ENCODE measurements around the gene TMEM151A. TPM values are rescaled to one million over a fixed set of nuclear protein-coding genes. Genes with fewer than 3 reads are reported as not detected.
"Not testable (repeated sequence)": the region's sequence is repeated elsewhere in the genome, so short reads cannot be mapped to it uniquely, and the experiment has no call there.

TMEM151A gene
- total RNA-seq, 1 donor from 2014 or later = not detected

DNA sequence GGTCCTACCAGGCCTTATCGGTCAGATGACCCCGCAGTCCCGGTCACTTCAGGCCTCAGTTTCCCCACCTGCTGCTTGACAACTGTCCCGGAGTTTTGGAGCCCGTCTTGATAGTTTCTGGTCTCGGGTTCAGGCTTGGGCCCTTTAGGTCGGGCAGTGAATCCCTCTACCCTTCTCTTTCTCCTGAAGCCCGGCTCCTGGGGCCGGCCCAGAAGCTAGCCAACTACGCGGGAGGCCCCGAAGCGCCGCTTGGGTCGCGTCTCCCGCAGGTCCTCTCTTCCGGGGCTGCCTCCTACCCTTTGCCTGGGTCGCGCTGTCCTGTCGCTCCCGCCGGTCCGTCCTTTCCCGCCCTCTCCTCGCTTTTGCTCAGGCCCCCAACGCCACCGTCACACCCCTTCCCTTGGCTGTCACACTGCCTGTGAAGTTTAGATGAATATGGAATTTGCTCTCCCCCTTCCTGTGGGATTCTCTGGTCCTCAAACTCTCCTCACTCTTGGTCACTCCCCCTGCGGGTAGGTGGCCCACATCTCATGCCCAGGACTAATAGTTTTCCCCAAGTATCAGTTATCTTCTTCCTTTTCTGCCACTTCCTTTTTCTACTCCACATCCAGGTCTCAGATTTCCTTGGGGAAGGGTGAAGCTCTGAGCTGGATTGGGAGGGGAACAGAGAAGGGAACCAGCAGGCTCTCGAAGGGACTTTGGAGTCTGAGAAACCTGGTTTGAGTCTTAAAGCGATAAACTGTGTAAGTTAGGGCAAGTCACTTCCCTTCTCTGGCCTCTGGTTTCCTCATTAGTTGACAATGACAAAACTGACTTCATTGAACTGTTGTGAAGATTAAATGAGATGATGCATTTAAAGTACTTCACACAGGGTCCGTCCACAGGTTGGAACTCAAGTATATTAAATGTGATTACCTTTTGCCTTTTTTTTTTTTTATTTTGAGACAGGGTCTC is 22.5 kb upstream of the TMEM151A start:
- DNase-seq (ENCODE audit: low spot score) = no peak
- peaks cover 24% of the 10 kb centered on the region for H3K4me1 Mint-ChIP-seq (ENCODE audit: low read depth)
- H3K27me3 Mint-ChIP-seq (ENCODE audit: low read depth) = no peaks in the 10 kb centered on the region

DNA sequence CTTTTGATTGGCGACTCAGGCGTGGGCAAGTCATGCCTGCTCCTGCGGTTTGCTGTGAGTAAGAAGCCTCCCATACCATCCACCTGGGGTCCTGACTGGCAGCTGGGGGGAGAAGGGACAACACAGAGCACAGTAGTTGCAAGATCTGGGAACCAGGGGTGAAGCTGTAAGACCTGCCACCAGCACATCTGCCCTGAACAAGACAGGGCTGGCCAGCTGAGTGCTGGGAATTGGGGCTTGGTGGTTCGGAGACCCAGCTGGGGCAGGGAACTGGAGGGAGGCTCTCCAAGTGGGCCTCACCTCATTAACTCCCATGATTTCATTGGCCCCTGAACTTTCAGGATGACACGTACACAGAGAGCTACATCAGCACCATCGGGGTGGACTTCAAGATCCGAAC is 19.9 kb upstream of the TMEM151A start:
- intact Hi-C loops (cut with micrococcal nuclease) = no loop called here
- no peak for DNase-seq (ENCODE audit: low spot score)
- Mint-ChIP-seq H3K36me3 (ENCODE audit: low read depth) (peaks cover 65% of the 10 kb centered on the region), H3K4me1 (ENCODE audit: low read depth) (peaks cover 24% of the 10 kb centered on the region), H3K27ac (no peak overlapping the region), H3K9me3 (no peaks in the 10 kb centered on the region), H3K4me3 (ENCODE audit: low read depth) (no peak overlapping the region), H3K27me3 (ENCODE audit: low read depth) (no peaks in the 10 kb centered on the region)

More for the DNA sequence above, 22.5 kb upstream of the TMEM151A start:
- Mint-ChIP-seq H3K4me3 (ENCODE audit: low read depth) (peak overlapping the region; percentile 91), H3K36me3 (ENCODE audit: low read depth) (peaks cover 52% of the 10 kb centered on the region), H3K27ac (peak overlapping the region; percentile 84), H3K9me3 (no peaks in the 10 kb centered on the region)
- intact Hi-C loops (cut with micrococcal nuclease) = loop anchor here (1.0 to 5.0 kb wide), 3 partner anchors 20 to 654 kb away; partner anchors contain the start of genes PCNX3, SF3B2 and YIF1A

DNA sequence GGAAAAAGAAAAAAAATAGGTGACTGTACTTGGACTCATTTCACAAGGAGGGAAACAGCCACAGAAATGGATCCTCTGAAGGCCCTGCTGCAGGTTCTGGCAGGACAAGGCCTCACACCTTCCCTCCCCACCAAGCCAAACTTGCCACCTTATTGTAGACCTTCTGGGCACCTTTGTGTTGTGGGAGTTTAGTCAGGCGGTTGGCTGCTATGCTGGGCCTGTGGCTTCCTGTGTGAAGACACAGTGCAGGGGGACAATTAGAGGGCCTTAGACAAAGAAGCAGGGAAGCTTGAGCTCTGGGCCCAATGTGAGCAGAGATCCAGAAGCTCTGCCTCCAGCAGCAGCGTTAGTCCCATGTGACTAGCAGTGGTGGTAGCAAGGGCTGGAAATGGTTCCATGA is 19.1 kb upstream of the TMEM151A start:
- Mint-ChIP-seq H3K27me3 (ENCODE audit: low read depth) (no peaks in the 10 kb centered on the region), H3K27ac (no peak overlapping the region), H3K4me1 (ENCODE audit: low read depth) (peaks cover 19% of the 10 kb centered on the region), H3K36me3 (ENCODE audit: low read depth) (peaks cover 62% of the 10 kb centered on the region), H3K4me3 (ENCODE audit: low read depth) (no peak overlapping the region), H3K9me3 (no peaks in the 10 kb centered on the region)
- intact Hi-C loops (cut with micrococcal nuclease) = no loop called here
- no peak for DNase-seq (ENCODE audit: low spot score)

DNA sequence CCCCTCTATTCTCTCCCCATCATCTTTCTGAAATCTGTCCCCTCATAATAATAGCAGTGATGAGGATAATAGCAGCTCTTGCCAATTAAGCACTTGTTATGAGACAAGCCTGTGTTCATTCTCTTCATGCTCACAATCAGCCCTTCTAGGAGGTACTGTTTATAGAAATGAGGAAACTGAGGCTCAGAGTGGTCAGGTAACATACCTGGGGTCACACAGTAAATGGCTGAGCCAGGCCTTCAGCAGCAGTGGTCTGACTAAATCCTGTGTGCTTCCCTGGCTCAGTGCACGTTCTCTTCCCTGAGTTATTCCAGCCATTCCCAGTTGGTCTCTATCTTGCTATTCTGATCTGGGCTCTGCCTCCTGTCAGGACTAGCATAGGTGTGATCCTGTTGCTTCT is 17.5 kb upstream of the TMEM151A start:
- peaks cover 6% of the 10 kb centered on the region for H3K27me3 Mint-ChIP-seq (ENCODE audit: low read depth)
- H3K4me3 Mint-ChIP-seq (ENCODE audit: low read depth) = no peak overlapping the region
- peaks cover 62% of the 10 kb centered on the region for H3K36me3 Mint-ChIP-seq (ENCODE audit: low read depth)
- H3K9me3 Mint-ChIP-seq = no peaks in the 10 kb centered on the region
- intact Hi-C loops (cut with micrococcal nuclease) = no loop called here
- peaks cover 19% of the 10 kb centered on the region for H3K4me1 Mint-ChIP-seq (ENCODE audit: low read depth)
- no peak for DNase-seq (ENCODE audit: low spot score)
- H3K27ac Mint-ChIP-seq = no peak overlapping the region

DNA sequence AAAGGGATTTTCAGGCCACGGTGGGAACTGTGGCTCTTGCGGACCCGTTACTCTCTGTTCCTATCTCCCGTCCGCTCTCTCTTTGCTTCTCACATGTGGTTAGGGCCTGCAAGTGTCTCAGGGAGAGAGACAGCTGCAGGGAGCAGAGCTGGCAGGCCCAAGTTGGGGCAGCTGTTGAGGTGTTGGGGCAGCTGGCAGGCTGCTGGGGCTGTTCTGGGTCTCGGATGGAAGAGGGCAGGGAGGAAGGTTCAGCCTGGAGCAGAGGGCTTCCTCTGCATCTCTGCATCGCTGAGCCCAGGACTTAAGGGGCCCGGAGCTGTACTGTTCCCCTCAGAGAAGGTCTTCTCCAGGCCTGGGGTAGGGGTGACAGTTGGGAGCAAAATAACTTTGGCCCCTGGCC is 16.3 kb upstream of the TMEM151A start:
- Mint-ChIP-seq H3K9me3 (no peaks in the 10 kb centered on the region), H3K36me3 (ENCODE audit: low read depth) (peaks cover 55% of the 10 kb centered on the region), H3K4me1 (ENCODE audit: low read depth) (peaks cover 13% of the 10 kb centered on the region), H3K4me3 (ENCODE audit: low read depth) (no peak overlapping the region), H3K27me3 (ENCODE audit: low read depth) (peaks cover 10% of the 10 kb centered on the region), H3K27ac (no peak overlapping the region)
- intact Hi-C loops (cut with micrococcal nuclease) = no loop called here
- no peak for DNase-seq (ENCODE audit: low spot score)

DNA sequence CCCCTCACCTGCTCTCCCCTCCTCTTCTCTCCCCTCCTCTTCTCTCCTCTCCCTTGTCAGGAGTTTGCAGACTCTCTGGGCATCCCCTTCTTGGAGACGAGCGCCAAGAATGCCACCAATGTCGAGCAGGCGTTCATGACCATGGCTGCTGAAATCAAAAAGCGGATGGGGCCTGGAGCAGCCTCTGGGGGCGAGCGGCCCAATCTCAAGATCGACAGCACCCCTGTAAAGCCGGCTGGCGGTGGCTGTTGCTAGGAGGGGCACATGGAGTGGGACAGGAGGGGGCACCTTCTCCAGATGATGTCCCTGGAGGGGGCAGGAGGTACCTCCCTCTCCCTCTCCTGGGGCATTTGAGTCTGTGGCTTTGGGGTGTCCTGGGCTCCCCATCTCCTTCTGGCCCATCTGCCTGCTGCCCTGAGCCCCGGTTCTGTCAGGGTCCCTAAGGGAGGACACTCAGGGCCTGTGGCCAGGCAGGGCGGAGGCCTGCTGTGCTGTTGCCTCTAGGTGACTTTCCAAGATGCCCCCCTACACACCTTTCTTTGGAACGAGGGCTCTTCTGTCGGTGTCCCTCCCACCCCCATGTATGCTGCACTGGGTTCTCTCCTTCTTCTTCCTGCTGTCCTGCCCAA is 15.6 kb upstream of the TMEM151A start:
- Mint-ChIP-seq H3K27ac (no peak overlapping the region), H3K36me3 (ENCODE audit: low read depth) (peaks cover 50% of the 10 kb centered on the region), H3K4me3 (ENCODE audit: low read depth) (no peak overlapping the region), H3K9me3 (no peaks in the 10 kb centered on the region), H3K4me1 (ENCODE audit: low read depth) (peaks cover 11% of the 10 kb centered on the region), H3K27me3 (ENCODE audit: low read depth) (peaks cover 14% of the 10 kb centered on the region)
- intact Hi-C loops (cut with micrococcal nuclease) = no loop called here
- DNase-seq (ENCODE audit: low spot score) = no peak

DNA sequence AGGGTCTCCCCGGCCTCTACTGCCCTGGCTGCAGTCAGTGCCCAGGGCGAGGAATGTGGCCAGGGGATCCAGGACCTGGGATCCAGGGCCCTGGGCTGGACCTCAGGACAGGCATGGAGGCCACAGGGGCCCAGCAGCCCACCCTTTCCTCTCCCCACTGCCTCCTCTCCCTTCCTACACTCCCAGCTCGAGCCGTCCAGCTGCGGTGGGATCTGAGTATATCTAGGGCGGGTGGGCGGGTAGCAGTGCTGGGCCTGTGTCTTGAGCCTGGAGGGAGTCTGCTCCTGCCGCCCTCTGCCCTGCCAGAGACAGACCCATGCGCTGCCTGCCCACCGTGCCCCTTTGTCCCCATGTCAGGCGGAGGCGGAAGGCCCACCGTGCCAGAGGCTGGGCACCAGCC is 15.1 kb upstream of the TMEM151A start:
- H3K9me3 Mint-ChIP-seq; H3K27ac Mint-ChIP-seq; DNase-seq (ENCODE audit: low spot score); intact Hi-C loops (cut with micrococcal nuclease); H3K4me3 Mint-ChIP-seq (ENCODE audit: low read depth): not testable (repeated sequence)
- H3K4me1 Mint-ChIP-seq (ENCODE audit: low read depth) = peaks cover 11% of the 10 kb centered on the region
- peaks cover 14% of the 10 kb centered on the region for H3K27me3 Mint-ChIP-seq (ENCODE audit: low read depth)
- peaks cover 49% of the 10 kb centered on the region for H3K36me3 Mint-ChIP-seq (ENCODE audit: low read depth)

DNA sequence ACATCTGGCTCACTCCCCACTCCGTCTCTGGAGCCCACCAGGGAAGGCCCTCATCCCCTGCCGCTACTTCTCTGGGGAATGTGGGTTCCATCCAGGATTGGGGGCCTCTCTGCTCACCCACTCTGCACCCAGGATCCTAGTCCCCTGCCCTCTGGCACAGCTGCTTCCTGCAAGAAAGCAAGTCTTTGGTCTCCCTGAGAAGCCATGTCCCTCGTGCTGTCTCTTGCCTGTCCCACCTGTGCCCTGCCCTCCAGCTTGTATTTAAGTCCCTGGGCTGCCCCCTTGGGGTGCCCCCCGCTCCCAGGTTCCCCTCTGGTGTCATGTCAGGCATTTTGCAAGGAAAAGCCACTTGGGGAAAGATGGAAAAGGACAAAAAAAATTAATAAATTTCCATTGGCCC is 14.6 kb upstream of the TMEM151A start:
- H3K4me3 Mint-ChIP-seq (ENCODE audit: low read depth); intact Hi-C loops (cut with micrococcal nuclease); DNase-seq (ENCODE audit: low spot score); H3K9me3 Mint-ChIP-seq; H3K27ac Mint-ChIP-seq: not testable (repeated sequence)
- H3K36me3 Mint-ChIP-seq (ENCODE audit: low read depth) = peaks cover 45% of the 10 kb centered on the region
- peaks cover 14% of the 10 kb centered on the region for H3K27me3 Mint-ChIP-seq (ENCODE audit: low read depth)
- H3K4me1 Mint-ChIP-seq (ENCODE audit: low read depth) = peaks cover 12% of the 10 kb centered on the region

DNA sequence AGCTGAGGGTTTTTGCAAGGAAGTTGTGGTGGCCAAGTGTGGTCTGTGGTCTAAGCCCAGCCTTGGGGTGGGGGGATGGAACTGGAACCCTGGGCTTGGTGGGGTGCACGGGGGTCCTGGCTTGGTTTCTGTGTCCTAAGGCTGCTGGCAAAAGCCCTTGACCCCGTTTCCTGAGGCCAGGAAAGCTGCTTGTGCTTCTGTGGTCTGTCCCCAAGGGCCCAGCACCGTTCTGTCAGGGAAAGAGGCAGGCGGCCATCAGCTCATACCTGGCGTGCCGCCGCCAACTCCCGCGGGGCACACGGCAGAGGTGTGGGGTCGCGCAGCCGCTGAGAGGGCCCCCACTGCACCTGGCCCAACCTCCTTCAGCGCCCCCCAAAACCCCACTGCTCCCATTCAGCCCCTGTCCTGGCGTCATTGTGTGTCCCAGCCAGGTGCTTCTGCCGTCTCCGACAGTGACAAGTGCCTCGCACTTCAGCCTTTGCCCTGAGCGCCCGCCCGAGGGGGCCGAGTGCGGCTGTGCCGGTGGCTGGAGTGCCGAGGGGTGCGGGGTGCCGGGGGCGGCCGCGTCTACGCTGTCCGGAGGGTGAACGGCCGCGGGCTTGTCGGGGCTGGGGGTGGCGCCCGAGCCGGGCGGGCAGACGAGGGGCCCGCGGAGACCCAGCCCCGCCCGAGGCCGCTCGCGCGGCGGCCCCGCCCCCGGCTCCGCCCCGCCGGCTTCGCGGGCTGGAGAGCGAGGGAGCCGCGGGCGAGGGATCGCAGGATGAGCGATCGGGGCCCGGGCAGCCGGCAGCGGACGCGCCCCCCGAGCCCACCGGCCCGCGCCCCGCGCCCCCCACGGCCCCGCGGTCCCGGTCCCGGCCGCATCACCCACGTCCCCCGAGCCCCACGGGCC is 14.0 kb upstream of the TMEM151A start, which contains the start of gene CNIH2:
CNIH2 (plus strand) TSS at position 705 of the 892 bp plus-strand sequence. CDS start 282 bp downstream, outside the sequence.
- peaks cover 38% of the 10 kb centered on the region for H3K36me3 Mint-ChIP-seq (ENCODE audit: low read depth)
- intact Hi-C loops (cut with micrococcal nuclease) = no loop called here
- no peak within 1 kb of the TSS for H3K27ac Mint-ChIP-seq
- peaks cover 16% of the 10 kb centered on the region for H3K4me1 Mint-ChIP-seq (ENCODE audit: low read depth)
- peak; percentile 41 for DNase-seq (ENCODE audit: low spot score)
- peaks cover 14% of the 10 kb centered on the region for H3K27me3 Mint-ChIP-seq (ENCODE audit: low read depth)
- peak within 1 kb of the TSS; percentile 68 for H3K4me3 Mint-ChIP-seq (ENCODE audit: low read depth)
- H3K9me3 Mint-ChIP-seq = no peaks in the 10 kb centered on the region

DNA sequence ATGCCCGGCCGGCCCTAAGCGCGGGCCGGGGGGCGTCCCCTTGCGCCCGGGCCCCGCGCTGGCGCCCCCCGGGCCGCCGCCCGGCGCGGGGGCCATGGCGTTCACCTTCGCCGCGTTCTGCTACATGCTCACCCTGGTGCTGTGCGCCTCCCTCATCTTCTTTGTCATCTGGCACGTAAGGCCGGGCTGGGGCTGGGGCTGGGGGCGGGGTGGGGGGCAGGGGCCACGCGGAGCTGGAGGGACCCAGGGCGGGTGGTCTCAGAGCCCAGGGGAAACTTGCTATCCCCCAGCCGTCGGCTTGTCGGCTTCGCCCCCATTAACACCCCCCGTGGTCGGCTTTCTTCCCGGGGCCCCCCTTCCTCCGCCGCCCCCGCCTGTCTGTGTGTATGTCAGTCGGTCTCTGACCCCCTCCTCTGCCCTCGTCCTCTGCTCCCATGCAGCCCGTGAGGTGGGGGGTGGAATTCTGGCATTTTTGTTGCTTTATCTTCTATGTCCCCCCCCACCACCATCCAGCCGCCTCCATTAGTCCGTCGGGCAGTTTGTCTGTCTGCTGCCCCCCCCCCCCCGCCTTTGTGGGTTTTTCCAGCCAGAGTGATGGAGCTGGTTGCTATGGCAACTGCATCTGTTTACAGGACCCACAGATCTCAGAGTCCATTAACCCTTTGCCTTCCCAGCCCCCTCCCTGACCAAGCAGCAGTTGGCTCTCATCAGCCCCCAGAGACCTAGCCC is 13.2 kb upstream of the TMEM151A start:
- DNase-seq (ENCODE audit: low spot score) = no peak
- peaks cover 21% of the 10 kb centered on the region for H3K4me1 Mint-ChIP-seq (ENCODE audit: low read depth)
- H3K36me3 Mint-ChIP-seq (ENCODE audit: low read depth) = peaks cover 30% of the 10 kb centered on the region
- intact Hi-C loops (cut with micrococcal nuclease) = no loop called here
- no peaks in the 10 kb centered on the region for H3K9me3 Mint-ChIP-seq
- no peak overlapping the region for H3K27ac Mint-ChIP-seq
- H3K27me3 Mint-ChIP-seq (ENCODE audit: low read depth) = peaks cover 14% of the 10 kb centered on the region
- peak overlapping the region; percentile 68 for H3K4me3 Mint-ChIP-seq (ENCODE audit: low read depth)

DNA sequence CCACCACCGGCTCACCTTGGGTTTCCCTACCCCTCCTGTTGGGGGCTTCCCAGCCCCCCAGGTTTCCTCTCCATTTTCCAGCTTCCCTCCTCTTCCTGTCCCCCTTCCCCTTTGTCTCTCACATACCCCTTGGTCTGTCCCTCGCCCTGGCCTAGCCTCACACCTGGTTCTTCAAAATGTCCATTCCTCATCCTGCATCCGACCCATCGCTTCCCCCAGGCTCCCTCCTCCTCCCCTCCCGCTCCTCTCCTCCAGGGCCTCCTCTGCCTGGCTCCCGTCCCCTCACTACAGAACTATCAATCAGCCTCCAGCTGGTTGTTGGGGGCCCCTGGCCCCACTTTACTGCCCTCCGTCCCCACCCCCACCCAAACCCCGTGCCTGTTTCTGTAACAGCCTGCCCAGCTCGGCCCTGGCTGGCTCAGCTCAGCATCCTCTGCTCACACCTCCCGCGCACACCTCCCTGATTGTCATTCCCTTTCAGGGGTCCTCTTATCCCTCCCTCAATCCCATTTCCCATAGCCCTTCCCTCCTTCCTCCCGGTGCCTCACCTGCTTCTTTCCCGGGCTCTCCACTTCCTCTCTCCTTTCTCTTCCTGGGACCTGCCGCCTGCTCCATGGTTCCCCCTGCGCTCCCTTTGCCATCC is 12.5 kb upstream of the TMEM151A start:
- H3K27me3 Mint-ChIP-seq (ENCODE audit: low read depth) = peaks cover 14% of the 10 kb centered on the region
- no peak overlapping the region for H3K27ac Mint-ChIP-seq
- H3K9me3 Mint-ChIP-seq = no peaks in the 10 kb centered on the region
- no peak for DNase-seq (ENCODE audit: low spot score)
- peak overlapping the region; percentile 55 for H3K4me3 Mint-ChIP-seq (ENCODE audit: low read depth)
- peaks cover 21% of the 10 kb centered on the region for H3K4me1 Mint-ChIP-seq (ENCODE audit: low read depth)
- intact Hi-C loops (cut with micrococcal nuclease) = no loop called here
- peaks cover 25% of the 10 kb centered on the region for H3K36me3 Mint-ChIP-seq (ENCODE audit: low read depth)

All from activated T-helper 2 cell treated with anti-CD3 and anti-CD28 coated beads, Interferon-gamma antibody, Interleukin-2, Interleukin-4, amounts not matched to agents 10 μg/mL and 5 μg/mL and 100 μg/mL, durations not matched to agents 14 hours and 24 hours and 36 hours (primary cell).